ENCODE results near the gene SLC25A28.

SLC25A28 gene, protein sequence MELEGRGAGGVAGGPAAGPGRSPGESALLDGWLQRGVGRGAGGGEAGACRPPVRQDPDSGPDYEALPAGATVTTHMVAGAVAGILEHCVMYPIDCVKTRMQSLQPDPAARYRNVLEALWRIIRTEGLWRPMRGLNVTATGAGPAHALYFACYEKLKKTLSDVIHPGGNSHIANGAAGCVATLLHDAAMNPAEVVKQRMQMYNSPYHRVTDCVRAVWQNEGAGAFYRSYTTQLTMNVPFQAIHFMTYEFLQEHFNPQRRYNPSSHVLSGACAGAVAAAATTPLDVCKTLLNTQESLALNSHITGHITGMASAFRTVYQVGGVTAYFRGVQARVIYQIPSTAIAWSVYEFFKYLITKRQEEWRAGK

DNA sequence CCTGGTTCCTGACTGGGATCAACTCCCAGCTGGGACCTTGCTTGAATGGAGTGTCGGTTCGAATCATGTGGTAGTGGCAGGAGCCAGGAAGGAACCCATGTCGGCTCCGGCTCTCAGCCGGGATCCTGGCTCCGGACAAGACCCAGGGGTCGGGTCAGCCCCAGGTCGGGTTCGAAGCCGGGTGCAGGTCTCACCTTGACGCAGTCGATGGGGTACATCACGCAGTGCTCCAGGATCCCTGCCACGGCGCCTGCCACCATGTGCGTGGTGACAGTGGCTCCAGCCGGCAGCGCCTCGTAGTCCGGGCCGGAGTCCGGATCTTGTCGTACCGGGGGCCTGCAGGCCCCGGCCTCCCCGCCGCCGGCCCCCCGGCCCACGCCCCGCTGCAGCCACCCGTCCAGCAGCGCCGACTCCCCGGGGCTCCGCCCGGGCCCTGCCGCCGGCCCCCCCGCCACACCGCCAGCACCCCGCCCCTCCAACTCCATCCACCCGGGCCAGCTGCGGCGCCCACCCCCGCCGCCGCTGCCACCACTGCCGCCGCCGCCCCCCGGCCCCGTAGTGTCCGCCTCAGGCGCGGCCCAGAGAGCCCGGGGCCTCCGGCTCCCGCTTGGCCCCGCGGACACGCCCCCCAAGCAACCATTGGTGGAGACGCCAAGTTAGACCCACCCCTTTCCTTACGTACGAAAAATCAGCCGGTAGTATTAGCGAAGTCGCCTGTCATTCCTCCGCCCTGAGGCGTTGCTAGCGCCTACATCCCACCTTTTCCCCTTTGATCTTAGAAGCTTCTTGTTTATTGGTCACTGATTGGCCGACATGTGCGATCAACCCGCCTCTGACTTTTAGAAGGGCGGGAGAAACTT is at the start of gene SLC25A28:
TSS of gene SLC25A28 (minus strand) at position 589 of the 860 bp plus-strand sequence. CDS start at position 485, 104 bp downstream.
- peak; percentile 99 for DNase-seq

DNA sequence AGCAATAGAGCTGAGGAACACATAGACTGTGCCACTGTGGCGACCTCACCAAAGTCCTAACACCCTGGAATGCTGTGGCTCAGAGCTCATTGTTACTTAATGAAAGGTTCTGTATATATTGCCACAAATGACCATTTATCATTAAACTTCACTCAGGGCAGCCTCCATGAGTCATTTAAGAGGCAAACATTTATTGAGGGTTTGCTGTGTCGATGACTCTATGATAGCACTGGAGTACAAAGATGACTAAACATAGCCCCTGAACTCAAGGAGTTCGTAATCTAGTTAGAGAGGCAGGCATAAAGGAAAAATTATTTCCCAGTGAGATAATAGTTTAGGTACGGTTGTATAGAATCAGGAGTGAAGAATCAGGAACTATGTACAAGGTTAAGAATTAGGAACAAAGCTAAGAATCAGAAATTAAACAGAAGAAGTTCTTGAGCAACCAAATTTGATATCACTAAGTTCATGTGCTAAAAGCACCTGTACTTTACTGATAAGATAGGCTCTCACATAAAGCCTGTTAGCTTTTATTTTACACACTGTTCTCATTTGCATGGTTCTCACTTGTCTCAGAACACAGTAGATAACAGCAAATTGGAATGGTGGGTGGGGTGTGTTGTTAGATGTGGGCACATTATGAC is 47.0 kb upstream of the SLC25A28 start:
- DNase-seq = no peak

DNA sequence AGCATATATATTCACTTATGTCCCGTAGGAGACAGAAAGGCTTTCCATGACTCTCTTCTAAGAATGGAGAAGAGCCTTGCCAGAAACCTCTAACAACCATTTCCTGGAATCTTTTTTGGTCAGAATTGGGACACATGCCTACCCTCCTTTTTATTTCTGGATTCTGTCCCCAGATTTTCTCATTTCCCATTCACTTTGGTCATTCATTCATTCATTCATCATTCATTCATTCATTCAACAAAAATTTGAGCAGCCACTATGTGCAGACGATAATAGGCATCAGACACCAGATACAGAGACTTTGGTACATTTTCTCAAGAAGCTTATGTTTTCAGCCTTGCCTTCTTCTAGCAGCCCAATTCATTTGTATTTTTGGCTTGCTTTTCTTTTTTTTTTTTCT is 45.1 kb upstream of the SLC25A28 start:
- no peak for DNase-seq

DNA sequence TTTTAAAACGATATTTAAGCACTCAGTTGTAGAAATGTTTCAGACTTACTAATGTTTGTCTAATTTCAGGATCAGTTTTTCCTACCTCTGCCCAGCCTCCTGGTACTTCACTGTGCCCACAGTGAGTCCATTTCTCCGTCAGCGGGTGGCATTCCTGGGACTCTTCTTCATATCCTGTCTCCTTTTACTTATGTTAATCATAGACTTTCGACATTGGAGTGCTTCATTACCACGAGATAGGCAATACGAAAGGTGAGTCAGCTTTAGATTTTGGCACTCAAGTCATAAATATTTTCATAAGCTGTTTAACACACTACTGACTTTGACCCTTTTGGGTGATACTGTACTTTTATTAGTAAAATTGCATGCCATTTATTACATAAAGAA is 41.1 kb upstream of the SLC25A28 start:
- DNase-seq = no peak

DNA sequence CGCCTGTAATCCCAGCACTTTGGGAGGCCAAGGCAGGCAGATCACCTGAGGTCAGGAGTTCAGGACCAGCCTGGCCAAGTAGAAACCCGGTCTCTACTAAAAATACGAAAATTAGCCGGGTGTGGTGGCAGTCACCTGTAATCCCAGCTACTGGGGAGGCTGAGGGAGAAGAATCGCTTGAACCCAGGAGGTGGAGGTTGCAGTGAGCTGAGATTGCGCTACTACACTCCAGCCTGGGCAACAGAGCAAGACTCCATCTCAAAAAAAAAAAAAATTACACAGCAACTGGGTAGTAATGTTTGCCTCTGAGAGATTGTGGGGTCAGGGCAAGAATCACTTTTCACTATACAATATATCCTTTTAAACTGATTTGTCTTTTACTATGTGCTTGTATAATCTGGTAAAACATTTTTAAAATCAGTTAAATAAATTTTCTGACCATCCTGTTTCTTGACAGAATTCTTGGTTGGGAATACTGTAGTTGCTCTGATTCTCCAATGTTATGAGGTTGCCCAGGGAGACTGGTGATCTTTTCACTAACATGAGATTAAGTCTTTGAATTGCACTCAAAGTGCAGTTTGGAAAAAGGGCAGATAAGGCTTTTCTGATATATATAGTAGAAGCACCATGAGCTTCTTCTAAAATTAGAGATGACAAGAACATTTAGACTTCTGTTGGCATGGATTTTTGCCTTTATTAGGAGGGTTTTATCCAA is 40.6 kb upstream of the SLC25A28 start:
- DNase-seq = no peak

DNA sequence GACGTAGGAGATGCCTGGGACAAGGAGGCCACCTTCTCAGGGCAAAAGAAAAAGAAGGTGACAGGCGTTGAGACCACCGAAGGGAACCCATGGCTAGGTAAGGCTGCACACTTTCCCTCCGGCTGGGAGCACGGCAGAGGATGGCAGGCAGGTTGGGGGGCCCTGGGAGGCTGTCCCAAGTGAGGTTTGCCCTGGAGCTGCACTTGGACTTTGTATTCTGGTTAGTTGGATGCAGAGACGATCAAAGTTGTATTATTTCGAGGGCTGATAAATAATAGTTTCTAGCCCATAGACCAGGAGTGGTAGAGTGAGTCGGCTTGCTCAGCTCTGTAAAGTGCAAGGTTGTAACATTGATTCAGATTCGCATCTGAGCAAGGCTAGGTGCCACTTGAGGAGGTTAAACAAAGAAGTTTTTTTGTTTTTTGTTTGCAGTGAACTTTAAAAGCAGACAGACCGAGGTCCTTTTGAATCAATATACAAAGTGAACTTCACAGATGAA is 39.7 kb upstream of the SLC25A28 start:
- no peak for DNase-seq

DNA sequence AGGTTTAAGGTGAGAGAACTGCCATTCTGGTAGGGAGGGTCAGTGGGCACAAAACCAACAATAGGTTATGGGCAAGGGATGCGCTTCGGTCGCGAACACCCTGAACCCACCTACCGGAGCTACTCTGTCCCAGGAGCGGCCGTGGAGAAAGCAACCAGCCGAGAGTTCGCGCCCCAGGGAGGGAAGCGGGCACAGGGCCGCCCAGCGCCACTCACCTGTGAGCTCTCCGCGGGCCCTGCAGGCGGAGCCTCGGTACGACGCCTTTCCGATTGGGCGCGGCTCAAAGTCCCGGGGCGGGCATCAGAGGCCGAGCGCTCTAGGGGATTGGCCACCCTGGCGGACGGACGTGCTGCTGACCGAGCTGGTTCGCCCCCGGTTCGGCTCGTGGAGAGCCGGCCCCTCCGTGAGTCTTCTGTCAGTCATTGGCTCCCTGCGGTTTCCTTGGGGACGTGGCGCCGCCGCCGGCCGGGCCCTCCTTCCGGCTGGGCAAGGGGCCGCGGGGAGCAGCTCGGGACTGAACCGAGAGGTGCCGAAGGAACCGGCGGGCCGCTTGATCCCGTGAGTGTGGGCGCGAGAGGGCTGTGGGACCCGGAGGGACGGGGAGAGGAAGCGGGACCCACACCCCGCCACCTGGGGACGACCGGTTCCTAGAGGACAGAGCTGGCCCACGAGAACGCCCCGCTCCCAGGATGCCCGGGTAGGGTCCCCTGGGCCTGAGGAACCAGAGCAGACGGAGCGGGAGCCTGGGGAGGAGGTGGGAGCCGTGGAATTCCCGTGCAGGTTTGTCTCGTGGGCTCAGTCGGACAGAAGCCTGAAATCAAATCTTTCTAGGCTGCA is 39.0 kb upstream of the SLC25A28 start, which contains the start of gene ENTPD7:
TSS of gene ENTPD7 (plus strand) at position 479 of the 837 bp plus-strand sequence. CDS start 448 bp downstream, outside the sequence.
- peak; percentile 88 for DNase-seq

DNA sequence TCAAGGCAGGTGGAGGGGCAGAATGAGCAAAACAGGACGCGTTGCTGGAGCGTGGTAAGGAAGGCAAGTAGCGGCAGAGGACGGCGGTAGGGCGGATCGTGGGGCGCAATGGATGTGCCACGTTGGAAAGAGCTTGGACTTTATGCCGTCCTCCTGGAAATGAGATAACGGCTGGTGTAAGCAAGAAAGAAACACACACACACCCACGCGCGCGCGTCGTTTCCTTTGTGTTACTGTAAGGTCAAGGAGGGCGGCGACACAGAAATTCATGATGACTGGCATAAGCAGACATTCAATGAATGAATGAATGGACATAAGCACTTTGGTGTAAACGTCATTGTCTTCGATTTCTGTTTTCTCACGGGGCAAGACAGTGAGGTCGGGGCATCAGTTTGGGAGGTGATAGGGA is 38.4 kb upstream of the SLC25A28 start:
- peak; percentile 25 for DNase-seq

DNA sequence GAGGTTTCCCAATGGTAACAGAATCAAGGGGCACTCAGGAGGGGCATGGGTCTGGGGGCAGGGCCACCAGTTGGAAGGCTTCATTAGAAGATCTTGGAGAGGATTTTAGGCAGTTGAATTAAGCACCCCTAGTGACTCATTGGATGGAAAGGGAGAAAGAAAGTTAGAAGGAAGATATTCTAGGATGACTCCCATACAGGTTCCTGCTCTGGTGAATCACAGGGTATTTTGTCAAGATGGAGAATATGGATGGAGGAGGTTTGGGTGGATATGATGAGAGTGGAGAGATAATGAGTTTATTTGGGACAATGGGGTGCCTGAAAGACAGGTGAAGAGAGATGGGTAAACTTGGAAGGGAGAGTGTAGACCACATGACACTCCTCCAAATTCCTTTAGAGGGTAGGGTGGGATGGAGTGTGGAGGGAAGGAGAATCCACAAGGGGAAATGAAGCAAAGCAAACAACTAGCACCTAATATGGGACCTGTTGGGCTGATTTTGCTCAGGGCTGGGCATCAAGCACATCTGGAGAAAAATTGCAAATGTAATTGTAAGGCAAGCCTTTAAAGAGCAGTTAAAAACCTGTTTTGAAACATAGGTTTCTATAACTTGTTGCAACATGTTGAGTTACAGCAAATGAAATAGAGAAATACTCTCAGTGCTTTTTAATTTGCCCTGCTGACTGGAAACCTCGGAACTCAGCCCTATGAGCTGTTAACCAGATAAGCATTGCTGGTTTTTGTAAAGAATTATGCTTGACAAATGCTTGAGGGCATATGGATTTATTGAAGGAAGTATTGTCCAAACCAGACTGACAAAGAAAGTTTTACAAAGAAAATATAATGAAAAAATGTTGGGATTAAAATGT is 36.2 kb upstream of the SLC25A28 start:
- no peak for DNase-seq

DNA sequence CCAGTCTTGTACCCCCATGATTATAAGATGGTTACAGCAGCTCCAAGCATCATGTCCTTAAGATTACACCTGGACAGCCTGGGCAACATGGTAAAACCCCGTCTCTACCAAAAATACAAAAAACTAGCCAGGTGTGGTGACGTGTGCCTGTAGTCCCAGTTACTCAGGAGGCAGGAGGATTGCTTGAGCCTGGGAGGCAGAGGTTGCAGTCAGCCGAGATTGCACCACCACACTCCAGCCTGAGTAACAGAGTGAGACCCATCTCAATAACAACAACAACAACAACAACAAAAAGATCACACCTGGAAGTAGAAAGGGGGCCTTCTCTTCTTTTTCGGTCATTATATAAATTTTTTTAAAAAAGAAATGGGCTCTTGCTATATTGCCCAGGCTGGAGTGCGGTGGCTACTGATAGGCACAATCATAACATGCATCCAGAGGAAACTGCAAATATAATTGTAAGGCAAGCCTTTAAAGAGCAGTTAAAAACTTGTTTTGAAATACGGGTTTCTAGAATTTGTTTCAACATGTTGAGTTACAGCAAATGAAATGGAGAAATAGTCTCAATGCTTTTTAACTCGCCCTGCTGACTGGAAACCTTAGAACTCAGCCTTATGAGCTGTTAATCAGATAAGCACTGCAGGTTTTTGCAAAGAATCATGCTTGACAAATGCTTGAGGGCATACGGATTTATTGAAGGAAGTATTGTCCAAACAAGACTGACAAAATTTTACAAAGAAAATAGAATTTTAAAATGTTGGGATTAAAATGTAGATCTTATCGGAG is 34.3 kb upstream of the SLC25A28 start:
- DNase-seq = no peak

DNA sequence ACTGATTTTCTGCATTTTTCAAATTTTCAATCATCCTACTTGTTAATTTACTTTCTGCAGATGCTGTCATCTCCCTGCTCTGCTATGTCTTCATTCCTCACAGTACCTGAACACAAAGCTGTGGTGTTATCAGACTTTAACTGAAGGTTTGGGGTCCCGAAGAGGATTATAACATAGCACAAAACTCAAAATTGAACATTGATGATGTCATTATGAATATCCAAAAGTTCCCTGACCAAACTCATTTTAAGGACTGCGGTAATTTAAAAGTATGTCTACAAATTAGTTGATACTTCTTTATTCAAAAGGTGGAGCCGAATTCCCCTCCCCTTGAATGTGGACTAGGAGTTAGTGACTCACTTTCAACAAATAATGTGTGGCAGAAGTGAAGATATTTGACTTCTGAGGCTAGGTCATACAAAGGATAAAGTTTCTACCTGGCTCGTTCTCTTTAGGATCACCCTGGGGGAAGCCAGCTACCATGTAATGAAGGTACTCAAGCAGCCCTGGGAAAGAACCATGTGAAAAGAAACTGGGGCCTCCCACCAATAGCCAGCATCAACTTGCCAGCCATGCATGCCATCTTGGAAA is 32.7 kb upstream of the SLC25A28 start:
- DNase-seq = no peak

DNA sequence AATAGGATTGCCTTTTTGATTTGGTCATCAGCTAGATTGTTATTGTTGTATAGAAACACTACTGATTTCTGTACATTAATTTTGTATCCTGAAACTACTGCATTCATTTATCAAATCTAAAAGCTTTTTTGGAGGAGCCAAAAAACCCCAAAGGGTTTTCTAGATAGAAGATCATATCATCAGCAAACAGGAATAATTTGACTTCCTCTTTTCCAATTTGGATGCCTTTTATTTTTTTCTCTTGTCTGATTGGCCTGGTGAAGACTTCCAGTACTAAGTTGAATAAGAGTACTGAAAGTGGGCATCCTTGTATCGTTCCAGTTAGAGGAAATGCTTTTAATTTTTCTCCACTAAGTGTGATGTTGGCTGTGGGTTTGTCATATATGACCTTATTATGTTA is 28.5 kb upstream of the SLC25A28 start:
- no peak for DNase-seq

DNA sequence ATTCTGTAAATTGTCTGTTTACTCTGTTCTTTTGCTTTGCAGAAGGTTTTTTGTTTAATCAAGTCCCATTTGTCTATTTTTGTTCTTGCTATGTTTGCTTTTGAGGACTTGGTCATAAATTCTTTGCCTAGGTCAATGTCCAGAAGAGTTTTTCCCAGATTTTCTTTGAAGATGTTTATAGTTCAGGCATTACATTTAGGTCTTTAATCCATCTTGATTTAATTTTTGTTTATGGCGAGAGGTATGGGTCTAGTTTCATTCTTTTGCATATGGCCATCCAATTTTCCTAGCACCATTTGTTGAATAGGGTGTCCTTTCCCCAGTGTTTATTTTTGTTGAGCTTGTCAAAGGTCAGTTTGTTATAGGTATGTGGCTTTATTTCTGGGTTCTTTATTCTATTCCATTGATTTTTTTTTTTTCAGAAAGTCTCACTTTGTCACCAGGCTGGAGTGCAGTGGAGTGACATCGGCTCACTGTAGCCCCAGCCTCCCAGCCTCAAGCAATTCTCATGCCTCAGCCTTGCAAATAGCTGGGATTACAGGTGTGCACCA is 27.4 kb upstream of the SLC25A28 start:
- DNase-seq = no peak

DNA sequence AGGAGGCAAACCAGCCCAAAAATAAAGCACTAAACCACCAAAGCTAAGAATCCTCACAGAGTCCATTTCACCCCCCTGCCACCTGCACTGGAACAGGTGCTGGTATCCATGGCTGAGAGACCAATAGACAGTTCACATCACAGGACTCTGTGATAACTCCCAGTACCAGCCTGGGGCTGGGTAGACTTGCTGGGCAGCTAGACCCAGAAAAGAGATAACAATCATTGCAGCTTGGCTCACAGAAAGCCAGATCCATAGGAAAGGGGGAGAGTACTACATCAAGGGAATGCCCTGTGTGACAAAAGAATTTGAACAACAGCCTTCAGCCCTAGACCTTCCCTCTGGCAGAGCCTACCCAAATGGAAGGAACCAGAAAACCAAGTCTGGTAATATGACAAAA is 13.6 kb upstream of the SLC25A28 start:
- DNase-seq = no peak

DNA sequence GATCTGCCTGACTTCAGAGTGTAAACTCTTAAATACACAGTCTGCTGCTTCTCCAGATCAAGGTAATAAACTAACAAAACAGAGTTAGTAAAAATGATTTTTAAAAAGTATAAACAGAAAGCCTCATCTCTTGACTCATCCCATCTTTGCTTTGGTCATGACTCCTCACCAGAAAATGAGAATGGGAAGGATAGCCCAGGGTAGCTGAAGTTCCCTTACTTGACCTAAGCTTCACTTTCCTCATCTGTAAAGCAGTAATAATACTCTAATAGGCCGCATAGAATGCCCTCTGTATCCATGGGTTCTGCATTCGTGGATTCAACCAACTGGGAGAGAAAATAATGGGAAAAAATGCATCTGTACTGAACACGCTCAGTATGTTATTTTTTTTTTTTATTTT is 11.3 kb upstream of the SLC25A28 start:
- no peak for DNase-seq

DNA sequence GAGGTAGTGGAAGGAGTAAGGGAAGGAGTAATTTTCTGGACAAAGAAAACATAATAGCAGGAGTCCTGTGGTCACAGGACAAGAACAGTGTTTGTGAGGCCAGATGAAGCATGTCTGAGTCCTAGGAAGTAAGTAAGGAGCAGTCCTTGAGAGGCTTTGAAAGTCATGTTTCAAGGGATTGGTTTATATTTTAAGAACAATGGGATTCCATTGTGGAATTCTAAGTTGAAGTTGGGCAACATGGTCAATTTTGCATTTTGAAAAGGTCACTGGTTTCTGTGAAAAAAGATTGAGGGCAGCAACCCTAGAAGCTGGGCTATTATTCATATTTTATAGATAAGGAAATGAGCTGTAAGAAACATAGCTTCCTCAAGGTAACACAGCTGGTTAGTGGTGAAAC is 10.8 kb upstream of the SLC25A28 start:
- DNase-seq = no peak

DNA sequence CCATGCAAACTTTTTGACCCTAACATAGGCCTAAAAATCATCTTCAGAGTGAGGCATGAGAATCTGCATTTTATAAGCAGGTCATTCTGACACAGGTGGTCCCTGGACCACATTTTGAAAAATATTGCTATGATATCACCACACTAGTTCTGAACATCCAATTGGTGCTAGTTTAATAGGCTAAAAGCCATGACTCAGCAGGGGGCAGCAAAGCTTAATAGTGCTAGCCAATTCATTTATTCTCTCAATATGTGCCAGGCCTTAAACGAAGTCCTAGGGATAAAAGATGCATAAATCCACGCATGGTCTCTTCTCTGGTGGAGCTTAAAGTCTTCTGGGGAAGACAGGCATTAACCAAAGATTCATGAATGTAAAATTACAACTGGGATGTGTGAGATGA is 10.2 kb upstream of the SLC25A28 start:
- DNase-seq = no peak

DNA sequence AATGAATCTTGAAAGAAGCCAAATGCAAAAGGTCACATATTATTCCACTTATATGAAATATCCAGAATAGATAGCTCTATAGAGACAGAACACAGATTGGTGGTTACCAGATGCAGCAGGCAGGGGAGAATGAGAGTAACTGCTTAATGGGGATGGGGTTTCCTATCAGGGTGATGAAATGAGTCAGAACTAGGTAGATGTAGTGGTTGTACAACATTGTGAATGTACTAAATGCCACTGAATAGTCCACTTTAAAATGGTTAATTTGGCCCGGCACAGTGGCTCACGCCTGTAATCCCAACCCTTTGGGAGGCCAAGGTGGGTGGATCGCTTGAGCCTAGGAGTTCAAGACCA is 9.4 kb upstream of the SLC25A28 start:
- no peak for DNase-seq

All from CD4-positive, alpha-beta T cell treated with Interleukin-4 for 4 hours (primary cell).